ENCODE data around the gene TSHZ3. TPM values are rescaled to one million over a fixed set of nuclear protein-coding genes. Genes with fewer than 3 reads are reported as not detected.

TSHZ3 gene
- total RNA-seq, 1 experiment from 2014 or later, result not detected

DNA sequence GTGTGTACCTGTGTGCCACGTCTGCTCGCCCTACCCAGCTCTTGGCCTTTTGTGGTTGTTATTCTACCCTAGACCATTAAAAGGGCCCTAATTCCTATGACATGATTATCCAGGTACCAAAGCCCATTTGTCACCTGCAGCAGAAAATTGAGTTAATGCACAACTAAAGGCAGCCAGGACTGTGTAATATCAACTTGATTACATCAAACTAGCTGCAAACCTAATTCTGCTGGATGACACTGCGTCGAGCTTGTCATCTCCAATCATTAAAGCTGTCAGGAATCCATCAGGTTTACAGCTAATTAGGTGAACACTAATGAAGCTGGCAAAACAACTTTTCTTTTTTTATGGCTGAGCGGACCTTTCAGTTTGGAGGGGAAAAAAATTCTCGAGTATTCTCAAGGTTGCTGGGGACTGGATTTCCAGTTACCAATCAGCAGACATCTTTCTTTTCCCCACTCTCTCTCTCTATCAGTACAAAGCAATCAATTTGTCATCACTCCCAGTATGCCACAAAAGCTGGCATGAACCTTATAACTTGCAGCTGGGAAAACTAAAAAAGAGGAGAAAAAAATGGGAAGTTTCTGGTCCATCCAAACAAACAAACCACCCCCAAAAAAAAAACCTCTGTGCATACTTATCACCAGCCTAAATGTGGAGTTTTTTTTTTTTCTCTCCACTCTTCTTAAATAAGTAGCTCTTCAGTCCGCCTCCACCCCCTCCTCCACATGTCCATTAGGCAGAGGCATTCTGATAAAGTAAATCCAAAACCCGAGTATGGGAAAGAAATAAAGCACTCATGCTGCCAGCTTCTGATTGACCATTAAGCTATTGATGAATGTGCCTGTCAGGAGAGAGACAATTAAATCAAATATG is 2.8 kb downstream of the TSHZ3 start:
- H3K4me1 Mint-ChIP-seq (ENCODE audit: insufficient read depth, unreplicated experiment), result no peaks in the 10 kb centered on the region
- intact Hi-C loops (cut with micrococcal nuclease), result no loop called here
- no peaks in the 10 kb centered on the region for H3K27me3 Mint-ChIP-seq (ENCODE audit: insufficient read depth, unreplicated experiment)
- no TSS peak for BruUV-seq (replicated peaks)
- peaks cover 12% of the 10 kb centered on the region for H3K36me3 Mint-ChIP-seq (ENCODE audit: insufficient read depth, unreplicated experiment)
- H3K9me3 Mint-ChIP-seq (ENCODE audit: unreplicated experiment), result peaks cover 5% of the 10 kb centered on the region
- no peak for DNase-seq (ENCODE audit: unreplicated experiment)
- ChIA-PET CTCF (interaction anchor here (0.5 to 1.2 kb wide), 2 partner anchors 685 to 790 kb away, joined by 3 to 4 read pairs; no protein-coding TSS in a partner anchor), POLR2A (no interaction called here)
- no peak overlapping the region for H3K4me3 Mint-ChIP-seq (ENCODE audit: unreplicated experiment)
- H3K27ac Mint-ChIP-seq (ENCODE audit: low read depth, unreplicated experiment), result no peak overlapping the region
- TF ChIP-seq, protein P1, sequence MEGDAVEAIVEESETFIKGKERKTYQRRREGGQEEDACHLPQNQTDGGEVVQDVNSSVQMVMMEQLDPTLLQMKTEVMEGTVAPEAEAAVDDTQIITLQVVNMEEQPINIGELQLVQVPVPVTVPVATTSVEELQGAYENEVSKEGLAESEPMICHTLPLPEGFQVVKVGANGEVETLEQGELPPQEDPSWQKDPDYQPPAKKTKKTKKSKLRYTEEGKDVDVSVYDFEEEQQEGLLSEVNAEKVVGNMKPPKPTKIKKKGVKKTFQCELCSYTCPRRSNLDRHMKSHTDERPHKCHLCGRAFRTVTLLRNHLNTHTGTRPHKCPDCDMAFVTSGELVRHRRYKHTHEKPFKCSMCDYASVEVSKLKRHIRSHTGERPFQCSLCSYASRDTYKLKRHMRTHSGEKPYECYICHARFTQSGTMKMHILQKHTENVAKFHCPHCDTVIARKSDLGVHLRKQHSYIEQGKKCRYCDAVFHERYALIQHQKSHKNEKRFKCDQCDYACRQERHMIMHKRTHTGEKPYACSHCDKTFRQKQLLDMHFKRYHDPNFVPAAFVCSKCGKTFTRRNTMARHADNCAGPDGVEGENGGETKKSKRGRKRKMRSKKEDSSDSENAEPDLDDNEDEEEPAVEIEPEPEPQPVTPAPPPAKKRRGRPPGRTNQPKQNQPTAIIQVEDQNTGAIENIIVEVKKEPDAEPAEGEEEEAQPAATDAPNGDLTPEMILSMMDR (IDR thresholded peaks at IDR 0.05; ENCODE audit: unreplicated experiment), result no peak

DNA sequence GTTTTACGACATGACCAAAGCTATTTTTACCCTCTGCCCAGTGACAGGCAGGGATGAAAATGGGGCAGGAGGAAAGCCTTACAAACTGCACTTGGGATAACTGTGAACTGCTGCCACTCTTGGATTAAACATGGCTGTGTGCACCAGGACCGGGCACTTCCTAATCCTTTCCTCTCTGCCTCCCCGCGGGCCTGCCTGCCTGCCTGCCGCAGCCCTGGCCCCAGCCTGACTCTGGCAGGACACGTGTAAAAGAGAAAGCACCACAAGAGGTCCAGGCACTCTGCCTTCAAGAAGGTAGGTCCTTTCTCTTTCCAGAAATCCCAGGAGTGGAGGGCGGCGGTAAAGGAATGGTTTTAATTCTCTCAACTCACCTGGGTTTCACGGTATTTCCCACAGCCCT is 4.8 kb downstream of the TSHZ3 start:
- POLR2A ChIA-PET, result no interaction called here
- peaks cover 8% of the 10 kb centered on the region for H3K9me3 Mint-ChIP-seq (ENCODE audit: unreplicated experiment)
- no peak overlapping the region for H3K4me3 Mint-ChIP-seq (ENCODE audit: unreplicated experiment)
- intact Hi-C loops (cut with micrococcal nuclease), result no loop called here
- TF ChIP-seq, protein P1 (IDR thresholded peaks at IDR 0.05; ENCODE audit: unreplicated experiment), result no peak
- H3K36me3 Mint-ChIP-seq (ENCODE audit: insufficient read depth, unreplicated experiment), result peaks cover 6% of the 10 kb centered on the region
- no peaks in the 10 kb centered on the region for H3K4me1 Mint-ChIP-seq (ENCODE audit: insufficient read depth, unreplicated experiment)
- H3K27me3 Mint-ChIP-seq (ENCODE audit: insufficient read depth, unreplicated experiment), result no peaks in the 10 kb centered on the region
- CTCF ChIA-PET, result no interaction called here
- no TSS peak for BruUV-seq (replicated peaks)
- no peak overlapping the region for H3K27ac Mint-ChIP-seq (ENCODE audit: low read depth, unreplicated experiment)
- DNase-seq (ENCODE audit: unreplicated experiment), result no peak

- no peaks in the 10 kb centered on the region for H3K36me3 Mint-ChIP-seq (ENCODE audit: insufficient read depth, unreplicated experiment)
- ChIA-PET POLR2A (no interaction called here), CTCF (no interaction called here)
- H3K9me3 Mint-ChIP-seq (ENCODE audit: unreplicated experiment), result peaks cover 18% of the 10 kb centered on the region
- BruUV-seq (replicated peaks), result no TSS peak
- TF ChIP-seq, protein P1 (IDR thresholded peaks at IDR 0.05; ENCODE audit: unreplicated experiment), result no peak
- no peak for DNase-seq (ENCODE audit: unreplicated experiment)
- no peaks in the 10 kb centered on the region for H3K4me1 Mint-ChIP-seq (ENCODE audit: insufficient read depth, unreplicated experiment)
- intact Hi-C loops (cut with micrococcal nuclease), result no loop called here
- H3K4me3 Mint-ChIP-seq (ENCODE audit: unreplicated experiment), result no peak overlapping the region
- H3K27me3 Mint-ChIP-seq (ENCODE audit: insufficient read depth, unreplicated experiment), result no peaks in the 10 kb centered on the region
- no peak overlapping the region for H3K27ac Mint-ChIP-seq (ENCODE audit: low read depth, unreplicated experiment)
These were observed 6.3 kb downstream of the TSHZ3 start for GRCh38 chr19:31342926-31343325.

DNA sequence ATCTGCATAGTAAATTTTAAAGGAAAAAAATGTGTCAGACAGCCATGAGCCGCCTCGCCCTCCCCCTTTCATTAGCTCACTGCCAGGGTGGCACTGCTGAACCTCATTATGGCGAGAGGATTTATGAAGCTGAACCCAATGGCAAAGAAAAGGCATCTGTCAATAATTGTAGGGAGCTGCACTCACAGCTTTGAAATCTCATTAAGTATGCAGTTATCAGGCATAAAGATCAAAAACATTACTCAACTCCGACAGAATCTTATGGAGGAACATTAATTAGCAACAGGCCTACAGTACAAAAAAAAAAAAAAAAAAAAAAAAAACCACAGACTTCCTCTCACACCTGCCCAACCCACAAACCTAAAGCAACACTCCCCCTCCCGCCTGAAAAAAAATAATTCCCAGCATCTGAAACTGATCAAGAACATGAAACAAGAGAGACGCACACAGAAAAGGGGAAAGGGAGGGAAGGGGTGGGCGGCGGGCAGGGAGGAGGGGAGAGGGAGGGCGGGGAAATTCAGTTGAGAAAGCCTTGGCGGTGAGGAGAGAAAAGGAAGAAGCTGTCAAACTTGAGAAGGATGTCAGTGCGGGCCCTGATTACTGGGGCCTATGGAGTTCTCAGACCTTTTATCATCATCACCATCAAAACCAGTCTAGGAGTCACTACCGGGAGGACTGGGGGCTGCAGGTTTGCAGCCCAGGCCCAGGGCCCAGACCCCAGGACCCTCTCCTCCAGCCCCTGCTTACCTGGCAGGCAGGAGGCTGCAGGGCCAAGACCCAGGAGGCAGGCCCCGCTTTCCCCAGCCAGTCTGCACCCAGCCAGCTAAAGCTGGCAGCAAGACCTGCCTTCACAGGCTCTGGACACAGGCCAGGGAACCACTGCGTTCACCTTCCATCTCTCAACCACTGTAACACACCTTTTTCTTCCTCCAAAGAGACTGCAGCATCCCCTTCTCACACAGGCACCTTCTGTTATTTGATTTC is 8.9 kb downstream of the TSHZ3 start:
- Mint-ChIP-seq H3K4me1 (ENCODE audit: insufficient read depth, unreplicated experiment) (no peaks in the 10 kb centered on the region), H3K4me3 (ENCODE audit: unreplicated experiment) (no peak overlapping the region), H3K9me3 (ENCODE audit: unreplicated experiment) (peaks cover 24% of the 10 kb centered on the region), H3K27ac (ENCODE audit: low read depth, unreplicated experiment) (no peak overlapping the region), H3K27me3 (ENCODE audit: insufficient read depth, unreplicated experiment) (no peaks in the 10 kb centered on the region), H3K36me3 (ENCODE audit: insufficient read depth, unreplicated experiment) (no peaks in the 10 kb centered on the region)
- intact Hi-C loops (cut with micrococcal nuclease), result no loop called here
- TF ChIP-seq, protein P1 (IDR thresholded peaks at IDR 0.05; ENCODE audit: unreplicated experiment), result no peak
- ChIA-PET POLR2A (no interaction called here), CTCF (interaction anchor here (0.6 kb wide), 1 partner anchor 1895 kb away, joined by 3 read pairs; no protein-coding TSS in a partner anchor)
- DNase-seq (ENCODE audit: unreplicated experiment), result no peak
- no TSS peak for BruUV-seq (replicated peaks)

All from MCF 10A (cell line).